Hematopoietic multipotent progenitor cell treated with erythropoietin and hydrocortisone succinate and interleukin-3 and kit ligand, for 17 days (in vitro differentiated cells): ENCODE data around the gene EVX2.

Experiments used
- DNase-seq: peaks from one replicate; pipeline ENCODE4 v3.0.0-alpha.2; 2015; ENCODE audit warnings: low spot score

EVX2 gene

GRCh38 chr2:176082824-176083751 is 674 bp downstream of the EVX2 start:
- no peak for DNase-seq

GRCh38 chr2:176082525-176082823 is 1.3 kb downstream of the EVX2 start:
- DNase-seq: no peak

- DNase-seq: no peak
Measured at GRCh38 chr2:176081837-176082524, 1.8 kb downstream of the EVX2 start.

- no peak for DNase-seq
Measured at GRCh38 chr2:176081376-176081836, 2.4 kb downstream of the EVX2 start.

GRCh38 chr2:176080540-176081375 is 3.0 kb downstream of the EVX2 start:
- DNase-seq: no peak

- peak; percentile 57 for DNase-seq
Measured at GRCh38 chr2:176079831-176080539, 3.8 kb downstream of the EVX2 start.

- DNase-seq: no peak
Measured at GRCh38 chr2:176079285-176079830, 4.4 kb downstream of the EVX2 start.

- DNase-seq: no peak
Measured at GRCh38 chr2:176078541-176079284, 5.0 kb downstream of the EVX2 start.

- no peak for DNase-seq
Measured at GRCh38 chr2:176076796-176077195, 7.0 kb downstream of the EVX2 start.

GRCh38 chr2:176076063-176076462 is 7.7 kb downstream of the EVX2 start:
- no peak for DNase-seq

GRCh38 chr2:176075481-176075880 is 8.3 kb downstream of the EVX2 start:
- no peak for DNase-seq

- DNase-seq: no peak
Measured at GRCh38 chr2:176074919-176075425, 8.8 kb downstream of the EVX2 start.

GRCh38 chr2:176072951-176073904 is 10.5 kb downstream of the EVX2 start:
- no peak for DNase-seq

- DNase-seq: no peak
Measured at GRCh38 chr2:176072292-176072669, 11.5 kb downstream of the EVX2 start.

- no peak for DNase-seq
Measured at GRCh38 chr2:176071330-176072291, 12.2 kb downstream of the EVX2 start.

GRCh38 chr2:176068419-176068832 is 15.3 kb downstream of the EVX2 start:
- DNase-seq: no peak

GRCh38 chr2:176067589-176068418 is 16.0 kb downstream of the EVX2 start:
- no peak for DNase-seq
